ENCODE results near the gene UBE2Q1.

The UBE2Q1 gene

GRCh38 chr1:154557939-154558719 is at the start of gene UBE2Q1:
Gene UBE2Q1 (minus strand): TSS chr1:154558662. CDS start chr1:154558553, 109 bp downstream.
- peak in 4 of 10 donors; percentile 26 to 90 (median 58) for DNase-seq
- intact Hi-C loops (cut with DNase I) = loop anchor here (2.0 to 10.0 kb wide), 6 partner anchors 69 to 507 kb away; partner anchors contain the start of genes CKS1B, EFNA4, KCNN3 and PMVK

GRCh38 chr1:154607609-154608396 is 49.3 kb upstream of the UBE2Q1 start, which contains the start of gene ADAR:
Gene ADAR (minus strand): TSS chr1:154608186. CDS start chr1:154608006, 180 bp downstream.
- DNase-seq = peak; percentile 57 to 93 (median 69)
- intact Hi-C loops (cut with DNase I) = loop anchor here (5.0 kb wide), 2 partner anchors 41 to 454 kb away; partner anchors contain the start of genes CHRNB2 and EFNA4

GRCh38 chr1:154607106-154607608 is 48.7 kb upstream of the UBE2Q1 start:
- intact Hi-C loops (cut with DNase I) = loop anchor here (5.0 kb wide), 2 partner anchors 40 to 455 kb away; partner anchors contain the start of genes CHRNB2 and EFNA4

GRCh38 chr1:154605534-154605933 is 47.1 kb upstream of the UBE2Q1 start:
- intact Hi-C loops (cut with DNase I) = loop anchor here (5.0 kb wide), 2 partner anchors 38 to 457 kb away; partner anchors contain the start of genes CHRNB2 and EFNA4
- DNase-seq = no peak

More at GRCh38 chr1:154607106-154607608, 48.7 kb upstream of the UBE2Q1 start:
- no peak for DNase-seq

- no peak for DNase-seq
- intact Hi-C loops (cut with DNase I) = no loop called here
Measured at GRCh38 chr1:154603317-154603716, 44.9 kb upstream of the UBE2Q1 start.

GRCh38 chr1:154599658-154600057 is 41.2 kb upstream of the UBE2Q1 start:
- intact Hi-C loops (cut with DNase I) = no loop called here
- DNase-seq = peak in 2 of 10 donors; percentile 70 to 86

- intact Hi-C loops (cut with DNase I) = no loop called here
- DNase-seq = no peak
Measured at GRCh38 chr1:154598871-154599635, 40.6 kb upstream of the UBE2Q1 start.

GRCh38 chr1:154595621-154596020 is 37.2 kb upstream of the UBE2Q1 start:
- intact Hi-C loops (cut with DNase I) = no loop called here
- DNase-seq = no peak

GRCh38 chr1:154594811-154595210 is 36.3 kb upstream of the UBE2Q1 start:
- intact Hi-C loops (cut with DNase I) = no loop called here
- no peak for DNase-seq

- intact Hi-C loops (cut with DNase I) = no loop called here
- DNase-seq = no peak
Measured at GRCh38 chr1:154593390-154593789, 34.9 kb upstream of the UBE2Q1 start.

- intact Hi-C loops (cut with DNase I) = no loop called here
- no peak for DNase-seq
Measured at GRCh38 chr1:154591206-154591605, 32.7 kb upstream of the UBE2Q1 start.

GRCh38 chr1:154590756-154591155 is 32.3 kb upstream of the UBE2Q1 start:
- intact Hi-C loops (cut with DNase I) = no loop called here
- DNase-seq = no peak

- intact Hi-C loops (cut with DNase I) = no loop called here
- no peak for DNase-seq
Measured at GRCh38 chr1:154589780-154590179, 31.3 kb upstream of the UBE2Q1 start.

- DNase-seq = peak in 2 of 10 donors; percentile 76 to 87
- intact Hi-C loops (cut with DNase I) = no loop called here
Measured at GRCh38 chr1:154586641-154587040, 28.2 kb upstream of the UBE2Q1 start.

- intact Hi-C loops (cut with DNase I) = no loop called here
- DNase-seq = no peak
Measured at GRCh38 chr1:154586231-154586630, 27.8 kb upstream of the UBE2Q1 start.

- DNase-seq = no peak
- intact Hi-C loops (cut with DNase I) = no loop called here
Measured at GRCh38 chr1:154584267-154584994, 26.0 kb upstream of the UBE2Q1 start.

GRCh38 chr1:154583773-154584172 is 25.3 kb upstream of the UBE2Q1 start:
- intact Hi-C loops (cut with DNase I) = no loop called here

GRCh38 chr1:154582885-154583284 is 24.4 kb upstream of the UBE2Q1 start:
- no peak for DNase-seq
- intact Hi-C loops (cut with DNase I) = no loop called here

More at GRCh38 chr1:154583773-154584172, 25.3 kb upstream of the UBE2Q1 start:
- no peak for DNase-seq

GRCh38 chr1:154581766-154582165 is 23.3 kb upstream of the UBE2Q1 start:
- DNase-seq = no peak
- intact Hi-C loops (cut with DNase I) = no loop called here
